Measurements from ENCODE around the gene PDE8A.

DNA sequence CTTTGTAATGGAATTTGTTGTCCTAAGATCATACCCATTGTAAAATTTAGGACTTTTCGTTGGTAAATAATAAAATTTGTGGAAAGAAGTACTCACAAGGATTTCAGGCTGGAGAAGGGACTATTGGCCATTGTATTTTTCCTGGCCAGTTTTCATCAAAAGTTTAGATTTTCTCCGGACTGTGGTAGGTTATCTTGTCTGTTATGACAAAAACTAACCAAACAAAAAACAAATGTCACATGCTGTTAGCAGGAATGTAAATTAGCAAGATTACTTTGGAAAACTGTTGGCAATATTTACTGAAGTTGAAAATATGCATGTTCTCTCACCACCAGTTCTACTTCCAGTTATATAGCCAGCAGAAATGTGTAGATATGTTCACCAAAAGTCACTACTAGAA is 27.8 kb downstream of the PDE8A start:
- TF ChIP-seq, protein P1, sequence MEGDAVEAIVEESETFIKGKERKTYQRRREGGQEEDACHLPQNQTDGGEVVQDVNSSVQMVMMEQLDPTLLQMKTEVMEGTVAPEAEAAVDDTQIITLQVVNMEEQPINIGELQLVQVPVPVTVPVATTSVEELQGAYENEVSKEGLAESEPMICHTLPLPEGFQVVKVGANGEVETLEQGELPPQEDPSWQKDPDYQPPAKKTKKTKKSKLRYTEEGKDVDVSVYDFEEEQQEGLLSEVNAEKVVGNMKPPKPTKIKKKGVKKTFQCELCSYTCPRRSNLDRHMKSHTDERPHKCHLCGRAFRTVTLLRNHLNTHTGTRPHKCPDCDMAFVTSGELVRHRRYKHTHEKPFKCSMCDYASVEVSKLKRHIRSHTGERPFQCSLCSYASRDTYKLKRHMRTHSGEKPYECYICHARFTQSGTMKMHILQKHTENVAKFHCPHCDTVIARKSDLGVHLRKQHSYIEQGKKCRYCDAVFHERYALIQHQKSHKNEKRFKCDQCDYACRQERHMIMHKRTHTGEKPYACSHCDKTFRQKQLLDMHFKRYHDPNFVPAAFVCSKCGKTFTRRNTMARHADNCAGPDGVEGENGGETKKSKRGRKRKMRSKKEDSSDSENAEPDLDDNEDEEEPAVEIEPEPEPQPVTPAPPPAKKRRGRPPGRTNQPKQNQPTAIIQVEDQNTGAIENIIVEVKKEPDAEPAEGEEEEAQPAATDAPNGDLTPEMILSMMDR (conservative IDR thresholded peaks at IDR 0.05; ENCODE audit: low read depth in 2 of 2), result no peak
- TF ChIP-seq POLR2AphosphoS5 (IDR thresholded peaks at IDR 0.05; ENCODE audit: low read depth) (no peak), JUNB (IDR thresholded peaks at IDR 0.05; ENCODE audit: unreplicated experiment) (no peak), EZH2phosphoT487 (IDR thresholded peaks at IDR 0.05; ENCODE audit: unreplicated experiment) (no peak), CREB1 (CRISPR knock-in tag; IDR thresholded peaks at IDR 0.05; ENCODE audit: low read depth) (no peak), ZNF331 (CRISPR knock-in tag; IDR thresholded peaks at IDR 0.05; ENCODE audit: low read depth) (no peak), EZH2 (IDR thresholded peaks at IDR 0.05; ENCODE audit: low read depth, unreplicated experiment) (no peak)
- TF ChIP-seq, protein P2, sequence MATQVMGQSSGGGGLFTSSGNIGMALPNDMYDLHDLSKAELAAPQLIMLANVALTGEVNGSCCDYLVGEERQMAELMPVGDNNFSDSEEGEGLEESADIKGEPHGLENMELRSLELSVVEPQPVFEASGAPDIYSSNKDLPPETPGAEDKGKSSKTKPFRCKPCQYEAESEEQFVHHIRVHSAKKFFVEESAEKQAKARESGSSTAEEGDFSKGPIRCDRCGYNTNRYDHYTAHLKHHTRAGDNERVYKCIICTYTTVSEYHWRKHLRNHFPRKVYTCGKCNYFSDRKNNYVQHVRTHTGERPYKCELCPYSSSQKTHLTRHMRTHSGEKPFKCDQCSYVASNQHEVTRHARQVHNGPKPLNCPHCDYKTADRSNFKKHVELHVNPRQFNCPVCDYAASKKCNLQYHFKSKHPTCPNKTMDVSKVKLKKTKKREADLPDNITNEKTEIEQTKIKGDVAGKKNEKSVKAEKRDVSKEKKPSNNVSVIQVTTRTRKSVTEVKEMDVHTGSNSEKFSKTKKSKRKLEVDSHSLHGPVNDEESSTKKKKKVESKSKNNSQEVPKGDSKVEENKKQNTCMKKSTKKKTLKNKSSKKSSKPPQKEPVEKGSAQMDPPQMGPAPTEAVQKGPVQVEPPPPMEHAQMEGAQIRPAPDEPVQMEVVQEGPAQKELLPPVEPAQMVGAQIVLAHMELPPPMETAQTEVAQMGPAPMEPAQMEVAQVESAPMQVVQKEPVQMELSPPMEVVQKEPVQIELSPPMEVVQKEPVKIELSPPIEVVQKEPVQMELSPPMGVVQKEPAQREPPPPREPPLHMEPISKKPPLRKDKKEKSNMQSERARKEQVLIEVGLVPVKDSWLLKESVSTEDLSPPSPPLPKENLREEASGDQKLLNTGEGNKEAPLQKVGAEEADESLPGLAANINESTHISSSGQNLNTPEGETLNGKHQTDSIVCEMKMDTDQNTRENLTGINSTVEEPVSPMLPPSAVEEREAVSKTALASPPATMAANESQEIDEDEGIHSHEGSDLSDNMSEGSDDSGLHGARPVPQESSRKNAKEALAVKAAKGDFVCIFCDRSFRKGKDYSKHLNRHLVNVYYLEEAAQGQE (IDR thresholded peaks at IDR 0.05; ENCODE audit: unreplicated experiment), result no peak
- TF ChIP-seq, protein P3, sequence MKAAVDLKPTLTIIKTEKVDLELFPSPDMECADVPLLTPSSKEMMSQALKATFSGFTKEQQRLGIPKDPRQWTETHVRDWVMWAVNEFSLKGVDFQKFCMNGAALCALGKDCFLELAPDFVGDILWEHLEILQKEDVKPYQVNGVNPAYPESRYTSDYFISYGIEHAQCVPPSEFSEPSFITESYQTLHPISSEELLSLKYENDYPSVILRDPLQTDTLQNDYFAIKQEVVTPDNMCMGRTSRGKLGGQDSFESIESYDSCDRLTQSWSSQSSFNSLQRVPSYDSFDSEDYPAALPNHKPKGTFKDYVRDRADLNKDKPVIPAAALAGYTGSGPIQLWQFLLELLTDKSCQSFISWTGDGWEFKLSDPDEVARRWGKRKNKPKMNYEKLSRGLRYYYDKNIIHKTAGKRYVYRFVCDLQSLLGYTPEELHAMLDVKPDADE (IDR thresholded peaks at IDR 0.05), result no peak
